K562 (cell line): ENCODE measurements around the gene CPB1. TPM values are rescaled to one million over a fixed set of nuclear protein-coding genes. Genes with fewer than 3 reads are reported as not detected.

ENCODE experiments used
- ATAC-seq: fragments of 200-7000 bp; cut with Tn5 transposase; 3 replicates; pipeline ENCODE4 v1.9.1; 2020; ENCODE audit warnings: moderate library complexity
- BruUV-seq: library from RNA; stranded (reverse); fragments of 400-500 nt; replicated peaks from 2 replicates; lab custom pipeline; 2021; lab: Mats Ljungman, UMichigan
- CTCF ChIA-PET: fragments of 300-600 bp; formaldehyde crosslinking; extraction: SDS; loops from one replicate; lab custom pipeline; 2021; ENCODE audit warnings: low intra/inter-chr PET ratio; lab: Yijun Ruan, JAX
- POLR2A ChIA-PET: fragments of 300-600, 350-650 bp; sonication (Branson Sonifier 250); formaldehyde crosslinking; extraction: SDS; loops from one replicate; lab custom pipeline; 2021; ENCODE audit warnings: antibody characterized with exemption, inconsistent platforms; lab: Yijun Ruan, JAX
- DNase-seq, 4 experiments: peaks; one replicate each; pipeline versions ENCODE4 v3.0.0 to v3.0.0-alpha.2; 2011 to 2018; ENCODE audit warnings: low spot score in 3 of 4, mixed read lengths in 3 of 4; ENCODE audit errors: extremely low read depth in 1 of 4
- FAIRE-seq: peaks from 2 replicates; lab custom pipeline; 2011; peaks lifted over from hg19 to GRCh38; lab: Jason Lieb, UNC
- H2AFZ ChIP-seq: 2 replicates; pipeline ENCODE4 v1.6.0; 2011; ENCODE audit warnings: low read depth, low read length, control low read depth, inconsistent platforms
- H3K27ac ChIP-seq: fragments of 200-600 bp; 3 replicates; pipeline ENCODE4 v1.8.0; 2011; ENCODE audit warnings: low read depth, mild to moderate bottlenecking, control low read depth, inconsistent platforms, low read length, moderate library complexity, mixed read lengths; ENCODE audit errors: extremely low read depth
- H3K27me3 ChIP-seq, 2 experiments: fragments of 300-600 bp in 1 of 2; 2 replicates in 1 of 2; 3 replicates in 1 of 2; pipeline versions ENCODE4 v1.6.0 to v1.8.0; 2011; ENCODE audit warnings: inconsistent platforms in 2 of 2, low read length in 2 of 2, mild to moderate bottlenecking in 1 of 2, mixed read lengths in 1 of 2, moderate library complexity in 1 of 2; ENCODE audit not compliant: control insufficient read depth in 2 of 2, insufficient read depth in 2 of 2
- H3K36me3 ChIP-seq: fragments of 300-600 bp; 3 replicates; pipeline ENCODE4 v1.8.0; 2011; ENCODE audit warnings: mild to moderate bottlenecking, low read length, inconsistent platforms; ENCODE audit not compliant: control insufficient read depth, insufficient read depth
- H3K4me1 ChIP-seq, 2 experiments: fragments of 200-600 bp in 1 of 2; replicated peaks in 1 of 2; 2 replicates in 1 of 2; 3 replicates in 1 of 2; pipeline versions ENCODE4 v1.5.1 to v1.8.0; 2011; ENCODE audit warnings: inconsistent platforms in 2 of 2, low read length in 2 of 2, mild to moderate bottlenecking in 1 of 2, mixed read lengths in 1 of 2, moderate library complexity in 1 of 2; ENCODE audit not compliant: control insufficient read depth in 2 of 2, insufficient read depth in 2 of 2
- H3K4me2 ChIP-seq: 2 replicates; pipeline ENCODE4 v1.6.1; 2011; ENCODE audit warnings: low read length, control low read depth, inconsistent platforms, mixed read lengths; ENCODE audit not compliant: insufficient read depth
- H3K4me3 ChIP-seq: fragments of 200-600 bp; sonication (generic), shearing (Covaris generic); 2 replicates; pipeline ENCODE4 v1.5.1; 2016; ENCODE audit warnings: control low read depth, inconsistent platforms
- H3K79me2 ChIP-seq: fragments of 200-600 bp; 3 replicates; pipeline ENCODE4 v1.8.0; 2011; ENCODE audit warnings: low read length, inconsistent platforms; ENCODE audit not compliant: control insufficient read depth, insufficient read depth
- H3K9ac ChIP-seq, 2 experiments: 2 replicates each; pipeline versions ENCODE4 v1.6.0 to v1.6.1; 2011; ENCODE audit warnings: low read depth in 2 of 2, low read length in 2 of 2, control low read depth in 1 of 2, inconsistent platforms in 1 of 2, mild to moderate bottlenecking in 1 of 2, mixed read lengths in 1 of 2; ENCODE audit not compliant: insufficient read depth in 1 of 2
- H3K9me1 ChIP-seq: one replicate; pipeline ENCODE4 v1.6.0; 2011; ENCODE audit warnings: inconsistent platforms, mild to moderate bottlenecking, low read length, moderate library complexity; ENCODE audit not compliant: control insufficient read depth, insufficient read depth
- H3K9me3 ChIP-seq: replicated peaks from 2 replicates; pipeline ENCODE4 v1.5.1; 2011; ENCODE audit warnings: low read depth, low read length, inconsistent platforms; ENCODE audit not compliant: control insufficient read depth, insufficient read depth
- H4K20me1 ChIP-seq: replicated peaks from 2 replicates; pipeline ENCODE4 v1.6.1; 2011; ENCODE audit warnings: low read length, inconsistent platforms, mixed read lengths; ENCODE audit not compliant: control insufficient read depth, insufficient read depth
- HDAC6 ChIP-seq: IDR thresholded peaks from 2 replicates; pipeline ENCODE4 v1.6.1; 2012; ENCODE audit warnings: low read depth, mild to moderate bottlenecking, control low read depth, inconsistent platforms, low read length, moderate library complexity
- MEF2D ChIP-seq: conservative IDR thresholded peaks from 2 replicates; pipeline ENCODE4 v1.6.1; 2016; ENCODE audit warnings: low read depth, missing genetic modification characterization, missing compliant biosample characterization
- NCOA1 ChIP-seq: fragments of 450-650 bp; IDR thresholded peaks from 2 replicates; pipeline ENCODE4 v1.6.1; 2016; ENCODE audit warnings: low read depth
- TFAP4 ChIP-seq: sonication (generic); formaldehyde crosslinking; IDR thresholded peaks from 2 replicates; pipeline ENCODE4 v1.8.0; 2022; ENCODE audit warnings: missing genetic modification reagents, mild to moderate bottlenecking, moderate library complexity, borderline replicate concordance
- ZBTB9 ChIP-seq: fragments of 450-650 bp; formaldehyde crosslinking; IDR thresholded peaks from 2 replicates; pipeline ENCODE4 v1.4.0; 2020; ENCODE audit warnings: mild to moderate bottlenecking, moderate library complexity
- ZNF197 ChIP-seq: fragments of 200-800 bp; sonication (Bioruptor generic); IDR thresholded peaks from 2 replicates; pipeline ENCODE4 v1.6.1; 2016; ENCODE audit warnings: low read depth, missing genetic modification characterization, missing compliant biosample characterization
- ZNF24 ChIP-seq: fragments of 450-650 bp; IDR thresholded peaks from 2 replicates; pipeline ENCODE4 v1.6.1; 2016
- WGBS: fragments of 100-300 bp; shearing (Covaris generic); methylation state at CpG from one replicate; pipeline ENCODE4 v1.1.6; 2016; ENCODE audit warnings: low coverage, mixed read lengths; ENCODE audit not compliant: insufficient coverage; ENCODE audit errors: missing lambda C conversion rate; 5-methylcytosine and 5-hydroxymethylcytosine counted together
- in situ Hi-C: fragments of 300-500 bp; cut with MboI; formaldehyde crosslinking; loops from 4 replicates; pipeline ENCODE4 v1.15.0; 2018; ENCODE audit warnings: inconsistent platforms, mixed read lengths
- intact Hi-C: fragments of 100-400 bp; cut with micrococcal nuclease; formaldehyde crosslinking; loops from 2 replicates; pipeline ENCODE4 v1.14.2; 2022
- polyA plus RNA-seq, 8 experiments: library from polyadenylated mRNA; depleted of rRNA in 4 of 8; stranded (reverse) in 5 of 8; unstranded in 3 of 8; fragments of >200 nt; fragmentation: Nextera tagmentation in 2 of 8; fragmentation: Illumina TruSeq in 1 of 8; extraction: Ambion mirVana in 2 of 8; extraction: Trizol in 1 of 8; gene quantifications; 2 replicates each; pipeline versions ENCODE4 v1.2.1 to v1.2.3, GENCODE V29; 2011 to 2014; ENCODE audit warnings: inconsistent platforms in 1 of 8, missing spikeins in 1 of 8
- total RNA-seq, 7 experiments: library from RNA; depleted of rRNA in 6 of 7; stranded (reverse); fragments of >200 nt in 6 of 7; fragmentation: Illumina TruSeq in 2 of 7; extraction: Trizol in 2 of 7; gene quantifications; 2 replicates each; pipeline versions ENCODE4 v1.2.1 to v1.2.3, GENCODE V29; 2011 to 2021; ENCODE audit warnings: low replicate concordance in 1 of 7

CPB1 gene
- total and polyA plus RNA-seq, 9 of the 15 experiments (the other 6 are each of a cell fraction or from before 2014, with no cell fraction given), result 3.7 TPM; not detected in 8

GRCh38 chr3:148873977-148874376 is 46.4 kb downstream of the CPB1 start:
- Histone ChIP-seq H3K36me3 (no peaks in the 10 kb centered on the region), H3K79me2 (no peaks in the 10 kb centered on the region), H3K9me3 (no peaks in the 10 kb centered on the region), H3K27ac (no peak overlapping the region), H3K4me2 (no peak overlapping the region), H3K9ac (no peak overlapping the region), H2AFZ (no peak overlapping the region), H3K4me3 (no peak overlapping the region), H4K20me1 (no peaks in the 10 kb centered on the region), H3K27me3 (no peaks in the 10 kb centered on the region), H3K4me1 (no peaks in the 10 kb centered on the region), H3K9me1 (no peaks in the 10 kb centered on the region)
- ATAC-seq (no peak), DNase-seq (no peak), FAIRE-seq (no peak)
- ChIA-PET CTCF (no interaction called here), POLR2A (no interaction called here)
- intact Hi-C loops, result no loop called here
- TF ChIP-seq ZNF197 (CRISPR knock-in tag) (no peak), TFAP4 (CRISPR knock-in tag) (no peak), NCOA1 (no peak), HDAC6 (no peak), ZNF24 (no peak), MEF2D (tag) (no peak), ZBTB9 (no peak)
- no TSS peak for BruUV-seq
- in situ Hi-C loops, result no loop called here
- 0% methylated on average over 1 of the region's 1 CpG for WGBS
